Stimulated activated CD8-positive, alpha-beta memory T cell treated with anti-CD3 and anti-CD28 coated beads, Interleukin-15, amount 100 ng/mL, for 48 hours (primary cell): ENCODE results near the gene PLD5.
"Not testable (repeated sequence)": the region's sequence is repeated elsewhere in the genome, so short reads cannot be mapped to it uniquely, and the experiment has no call there.

ENCODE experiments used
- DNase-seq, 2 donors: peaks; one replicate each; pipeline ENCODE4 v3.0.0-alpha.2; 2020; ENCODE audit warnings: low read depth in 2 of 2

Gene PLD5

GRCh38 chr1:242058582-242058981 is 465.9 kb downstream of the PLD5 start:
- not testable (repeated sequence) for DNase-seq

- not testable (repeated sequence) for DNase-seq
Measured at GRCh38 chr1:242058181-242058580, 466.3 kb downstream of the PLD5 start.

DNA sequence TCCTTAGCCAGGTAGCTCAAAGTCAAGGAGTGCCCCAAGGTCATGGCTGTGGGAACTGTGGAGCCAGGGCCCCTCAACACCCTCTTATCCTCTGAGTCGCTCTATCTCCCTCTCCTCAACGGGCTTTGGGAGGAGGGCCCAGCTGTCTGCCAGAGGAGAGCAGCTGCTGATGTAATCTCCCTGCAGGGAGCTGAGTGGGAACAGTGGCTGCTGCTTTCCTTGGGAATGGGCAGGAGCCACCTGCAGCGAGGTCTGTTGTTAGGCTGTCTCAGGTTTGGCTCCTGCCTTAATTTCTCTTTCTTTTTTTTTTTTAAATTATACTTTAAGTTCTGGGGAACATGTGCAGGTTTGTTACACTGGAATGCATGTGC is 466.8 kb downstream of the PLD5 start:
- no peak for DNase-seq

- DNase-seq: no peak
Measured at GRCh38 chr1:242056988-242057744, 467.3 kb downstream of the PLD5 start.

- DNase-seq: no peak
Measured at GRCh38 chr1:242055749-242056320, 468.7 kb downstream of the PLD5 start.

GRCh38 chr1:242043165-242043564 is 481.3 kb downstream of the PLD5 start:
- no peak for DNase-seq

DNA sequence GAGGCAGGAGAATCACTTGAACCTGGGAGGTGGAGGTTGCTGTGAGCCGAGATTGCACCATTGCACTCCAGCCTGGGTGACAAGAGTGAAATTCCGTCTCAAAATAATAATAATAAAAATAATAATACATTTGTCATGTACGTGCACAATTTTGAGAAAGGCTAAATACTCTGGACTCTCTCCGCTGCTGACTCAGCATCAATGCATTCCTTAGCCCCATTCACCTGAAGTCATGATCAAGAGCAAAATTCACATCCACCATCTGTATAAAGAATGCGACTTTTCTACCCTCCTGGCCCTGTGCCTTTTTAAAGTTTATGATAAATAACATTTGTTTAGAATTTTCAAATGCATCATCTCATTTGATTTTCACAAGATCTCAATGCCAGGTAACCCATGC is 490.1 kb downstream of the PLD5 start:
- no peak for DNase-seq

GRCh38 chr1:242033447-242033846 is 491.1 kb downstream of the PLD5 start:
- DNase-seq: no peak
